ENCODE results near the gene CREB3L1. TPM values are rescaled to one million over a fixed set of nuclear protein-coding genes. Genes with fewer than 3 reads are reported as not detected.

The CREB3L1 gene
- total and polyA plus RNA-seq, 2 donors (not counting 3 experiments of a cell fraction or from before 2014, with no cell fraction given): 0.23 to 0.84 TPM

GRCh38 chr11:46332093-46332567 lies 54.7 kb downstream of the CREB3L1 start:
- FAIRE-seq (no peak), DNase-seq (ENCODE audit: low read depth, low spot score) (no peak)
- ChIA-PET CTCF (interaction anchor here (0.9 to 1.2 kb wide), 3 partner anchors 10 to 52 kb away, joined by 3 to 4 read pairs (median 4); no protein-coding TSS in a partner anchor), POLR2A (no interaction called here)
- no peaks in the 10 kb centered on the region for H4K20me1 ChIP-seq (replicated peaks; ENCODE audit: control insufficient read depth, extremely low read depth, insufficient read depth, low read length)
- intact Hi-C loops (cut with micrococcal nuclease): no loop called here
- H3K9ac ChIP-seq (replicated peaks; ENCODE audit: extremely low read depth, insufficient read depth, low read length): no peak overlapping the region
- H3K9me1 ChIP-seq (replicated peaks; ENCODE audit: control insufficient read depth, extremely low read depth, insufficient read depth, low read length): no peaks in the 10 kb centered on the region
- no TSS peak for BruUV-seq (replicated peaks)
- H3K36me3 ChIP-seq (ENCODE audit: control insufficient read depth in 2 of 2, extremely low read depth in 1 of 2, insufficient read depth in 2 of 2, low read length in 2 of 2): no peaks in the 10 kb centered on the region
- H3K4me1 ChIP-seq (ENCODE audit: control insufficient read depth, extremely low read depth, insufficient read depth, low read length): no peaks in the 10 kb centered on the region
- no peak overlapping the region for H3K4me3 ChIP-seq (replicated peaks in 1 of 3; ENCODE audit: insufficient read depth in 1 of 3, low read depth in 1 of 3, low read length in 3 of 3)
- H3K4me2 ChIP-seq (ENCODE audit: insufficient read depth, low read length): no peak overlapping the region
- no peak for TF ChIP-seq POLR2A (IDR thresholded peaks at IDR 0.05; ENCODE audit: low read depth, low read length)
- no peaks in the 10 kb centered on the region for H3K9me3 ChIP-seq (replicated peaks; ENCODE audit: control insufficient read depth, insufficient read depth, low read length)
- no peak overlapping the region for H3K27ac ChIP-seq (ENCODE audit: insufficient read depth, low read depth, low read length)
- dilution Hi-C loops (cut with MboI; ENCODE audit: extremely low pct_ligation_motif_present, low sequenced_read_pairs): no loop called here
- no peak overlapping the region for H2AFZ ChIP-seq (ENCODE audit: low read depth, low read length)
- H3K27me3 ChIP-seq (ENCODE audit: control insufficient read depth in 2 of 2, insufficient read depth in 2 of 2, low read length in 2 of 2): peaks cover 46 to 48% of the 10 kb centered on the region in 2 experiments
- H3K79me2 ChIP-seq (ENCODE audit: control insufficient read depth, insufficient read depth, low read length): no peaks in the 10 kb centered on the region

- no peak for FAIRE-seq
- TF ChIP-seq EZH2 (IDR thresholded peaks at IDR 0.05; ENCODE audit: borderline replicate concordance, low read depth, low read length, severe bottlenecking) (peak; percentile 99), FOS (IDR thresholded peaks at IDR 0.05; ENCODE audit: borderline replicate concordance, insufficient read depth, low read length) (no peak), POLR2AphosphoS5 (IDR thresholded peaks at IDR 0.05; ENCODE audit: insufficient read depth, low read depth, low read length) (no peak)
- TF ChIP-seq, protein P1, sequence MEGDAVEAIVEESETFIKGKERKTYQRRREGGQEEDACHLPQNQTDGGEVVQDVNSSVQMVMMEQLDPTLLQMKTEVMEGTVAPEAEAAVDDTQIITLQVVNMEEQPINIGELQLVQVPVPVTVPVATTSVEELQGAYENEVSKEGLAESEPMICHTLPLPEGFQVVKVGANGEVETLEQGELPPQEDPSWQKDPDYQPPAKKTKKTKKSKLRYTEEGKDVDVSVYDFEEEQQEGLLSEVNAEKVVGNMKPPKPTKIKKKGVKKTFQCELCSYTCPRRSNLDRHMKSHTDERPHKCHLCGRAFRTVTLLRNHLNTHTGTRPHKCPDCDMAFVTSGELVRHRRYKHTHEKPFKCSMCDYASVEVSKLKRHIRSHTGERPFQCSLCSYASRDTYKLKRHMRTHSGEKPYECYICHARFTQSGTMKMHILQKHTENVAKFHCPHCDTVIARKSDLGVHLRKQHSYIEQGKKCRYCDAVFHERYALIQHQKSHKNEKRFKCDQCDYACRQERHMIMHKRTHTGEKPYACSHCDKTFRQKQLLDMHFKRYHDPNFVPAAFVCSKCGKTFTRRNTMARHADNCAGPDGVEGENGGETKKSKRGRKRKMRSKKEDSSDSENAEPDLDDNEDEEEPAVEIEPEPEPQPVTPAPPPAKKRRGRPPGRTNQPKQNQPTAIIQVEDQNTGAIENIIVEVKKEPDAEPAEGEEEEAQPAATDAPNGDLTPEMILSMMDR (IDR thresholded peaks at IDR 0.05; ENCODE audit: extremely low read depth in 1 of 2, insufficient read depth in 1 of 2, low read depth in 1 of 2, low read length in 2 of 2): no peak
- Histone ChIP-seq H2AFZ (ENCODE audit: low read depth, low read length) (no peak overlapping the region), H3K9me3 (replicated peaks; ENCODE audit: control insufficient read depth, insufficient read depth, low read length) (no peaks in the 10 kb centered on the region), H3K4me3 (replicated peaks in 1 of 3; ENCODE audit: insufficient read depth in 1 of 3, low read depth in 1 of 3, low read length in 3 of 3) (peak overlapping the region in 1 of 3 experiments; percentile 10), H3K4me2 (ENCODE audit: insufficient read depth, low read length) (no peak overlapping the region), H3K4me1 (ENCODE audit: control insufficient read depth, extremely low read depth, insufficient read depth, low read length) (no peaks in the 10 kb centered on the region), H3K27ac (ENCODE audit: insufficient read depth, low read depth, low read length) (no peak overlapping the region), H4K20me1 (replicated peaks; ENCODE audit: control insufficient read depth, extremely low read depth, insufficient read depth, low read length) (no peaks in the 10 kb centered on the region), H3K27me3 (ENCODE audit: control insufficient read depth in 2 of 2, insufficient read depth in 2 of 2, low read length in 2 of 2) (peaks cover 46 to 48% of the 10 kb centered on the region in 2 experiments), H3K36me3 (ENCODE audit: control insufficient read depth in 2 of 2, extremely low read depth in 1 of 2, insufficient read depth in 2 of 2, low read length in 2 of 2) (no peaks in the 10 kb centered on the region), H3K9ac (replicated peaks; ENCODE audit: extremely low read depth, insufficient read depth, low read length) (no peak overlapping the region), H3K79me2 (ENCODE audit: control insufficient read depth, insufficient read depth, low read length) (no peaks in the 10 kb centered on the region), H3K9me1 (replicated peaks; ENCODE audit: control insufficient read depth, extremely low read depth, insufficient read depth, low read length) (no peaks in the 10 kb centered on the region)
- BruUV-seq (replicated peaks): no TSS peak
- dilution Hi-C loops (cut with MboI; ENCODE audit: extremely low pct_ligation_motif_present, low sequenced_read_pairs) (no loop called here), intact Hi-C loops (cut with micrococcal nuclease) (no loop called here)
- CTCF ChIA-PET: interaction anchor here (0.9 to 1.2 kb wide), 6 partner anchors 9 to 53 kb away, joined by 3 to 4 read pairs (median 4); partner anchors contain the start of gene DGKZ
- no peak for DNase-seq (ENCODE audit: low read depth, low spot score)
- POLR2A ChIA-PET: no interaction called here
Observed at GRCh38 chr11:46332568-46333393, 55.3 kb downstream of the CREB3L1 start.

All from endothelial cell of umbilical vein (primary cell).